IPS-15b (cell line): Measurements from ENCODE around the gene ASAP3.
A peak's percentile ranks its signal among the peaks of the same experiment; 100 is the strongest.

Source experiments
- H3K27me3 ChIP-seq: one replicate; pipeline ENCODE4 v1.6.1; 2013; ENCODE audit warnings: low read length; ENCODE audit not compliant: control insufficient read depth, insufficient read depth
- H3K36me3 ChIP-seq: one replicate; pipeline ENCODE4 v1.6.1; 2013; ENCODE audit warnings: low read length; ENCODE audit not compliant: control insufficient read depth, insufficient read depth
- H3K4me1 ChIP-seq: one replicate; pipeline ENCODE4 v1.6.1; 2013; ENCODE audit warnings: mild to moderate bottlenecking, low read length; ENCODE audit not compliant: control insufficient read depth, insufficient read depth
- H3K4me3 ChIP-seq: one replicate; pipeline ENCODE4 v1.5.1; 2013; ENCODE audit warnings: low read depth, low read length
- H3K9ac ChIP-seq: one replicate; pipeline ENCODE4 v1.6.1; 2013; ENCODE audit warnings: low read depth, mild to moderate bottlenecking, low read length
- H3K9me3 ChIP-seq: one replicate; pipeline ENCODE4 v1.6.1; 2013; ENCODE audit warnings: mild to moderate bottlenecking, low read length; ENCODE audit not compliant: control insufficient read depth, insufficient read depth

The ASAP3 gene

DNA sequence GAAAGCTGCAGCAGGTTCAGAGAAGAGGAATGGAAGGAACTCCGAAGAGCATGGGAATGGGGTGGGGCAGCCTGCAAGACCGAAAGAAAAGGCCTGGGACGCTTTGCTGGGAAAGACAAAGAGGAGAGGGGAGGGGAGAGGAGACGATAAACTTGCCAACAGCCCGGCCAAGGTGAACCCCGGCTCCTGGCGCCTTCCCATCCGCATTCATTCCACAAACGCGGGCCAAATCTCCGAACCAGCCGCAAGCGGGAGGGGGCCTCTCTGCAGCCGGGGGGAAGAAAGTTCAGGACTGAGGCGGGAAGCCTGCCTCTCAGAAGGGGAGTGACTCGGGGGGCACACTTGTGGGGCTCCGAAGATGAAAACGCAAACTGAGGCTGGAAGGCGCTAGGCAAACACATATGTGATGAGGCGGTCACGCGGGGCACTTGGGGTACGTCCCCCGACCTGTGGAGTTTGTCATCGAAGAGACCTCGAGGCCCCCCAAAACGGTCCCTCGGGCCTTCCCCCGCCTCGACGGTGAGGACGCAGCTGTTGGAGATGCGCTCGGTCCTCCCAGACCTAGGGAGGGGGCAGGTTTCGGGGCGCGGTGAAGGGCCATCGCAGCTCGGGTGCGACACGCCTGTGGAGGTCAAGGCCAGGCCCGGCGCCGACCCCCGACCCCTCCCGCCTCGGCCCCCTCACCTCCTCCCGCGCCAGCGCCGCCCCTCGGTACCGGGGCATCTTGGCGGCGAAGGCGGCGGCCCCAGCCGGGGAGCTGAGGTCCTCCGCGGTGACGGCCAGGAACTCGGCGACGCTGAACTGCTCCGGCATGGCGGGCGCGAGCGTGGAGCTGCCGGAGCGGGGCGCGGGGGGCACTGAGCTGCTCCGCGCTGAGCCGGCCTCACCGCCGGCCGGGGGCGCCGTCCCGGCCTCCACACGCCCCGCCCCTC lies at the start of gene ASAP3:
ASAP3 (minus strand) TSS at position 859 of the 932 bp plus-strand sequence; CDS start at position 813, 46 bp downstream.
- Histone ChIP-seq H3K9ac (peak within 1 kb of the TSS; percentile 47), H3K4me3 (peak within 1 kb of the TSS; percentile 82), H3K36me3 (no peaks in the 10 kb centered on the region), H3K27me3 (peaks cover 38% of the 10 kb centered on the region), H3K9me3 (no peaks in the 10 kb centered on the region), H3K4me1 (peaks cover 3% of the 10 kb centered on the region)

DNA sequence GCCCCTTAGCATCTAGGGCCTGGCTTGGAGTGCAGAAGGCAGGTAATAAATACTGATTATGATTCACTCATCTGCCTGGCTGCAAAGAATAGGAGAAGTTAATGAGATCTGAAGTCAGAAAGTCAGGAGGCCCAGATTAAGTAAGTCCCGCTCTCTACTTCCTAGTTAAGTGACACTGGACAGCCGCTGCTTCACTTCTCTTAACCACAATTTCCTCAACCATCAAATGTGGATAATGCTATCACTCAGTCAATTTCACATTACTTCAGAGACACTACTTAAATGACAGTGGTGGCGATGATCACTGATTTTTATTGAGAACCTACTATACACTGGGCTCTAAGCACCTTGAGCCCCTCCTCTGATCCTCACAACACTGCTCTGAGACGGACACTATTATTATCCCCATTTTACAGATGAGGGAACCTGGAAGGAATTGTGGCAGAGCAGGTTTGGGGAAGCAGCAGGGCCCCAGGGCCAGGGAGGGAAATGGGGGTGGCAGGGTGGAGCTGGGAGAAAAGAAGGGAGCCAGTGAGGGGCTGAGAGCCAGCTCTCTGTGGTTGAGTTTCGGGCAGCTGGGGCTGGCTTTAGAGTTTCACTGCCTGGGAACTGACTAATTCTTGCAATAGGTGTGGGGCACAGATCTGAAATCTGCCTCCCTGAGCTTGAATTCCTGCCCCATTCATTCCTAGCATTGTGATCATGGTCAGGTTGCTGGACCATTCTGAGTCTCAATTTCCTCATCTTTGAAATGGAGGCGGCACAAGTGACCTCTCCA lies 49.5 kb upstream of the ASAP3 start:
- Histone ChIP-seq H3K9ac (no peak overlapping the region), H3K4me1 (peaks cover 5% of the 10 kb centered on the region), H3K36me3 (no peaks in the 10 kb centered on the region), H3K9me3 (no peaks in the 10 kb centered on the region), H3K4me3 (no peak overlapping the region), H3K27me3 (peaks cover 57% of the 10 kb centered on the region)

DNA sequence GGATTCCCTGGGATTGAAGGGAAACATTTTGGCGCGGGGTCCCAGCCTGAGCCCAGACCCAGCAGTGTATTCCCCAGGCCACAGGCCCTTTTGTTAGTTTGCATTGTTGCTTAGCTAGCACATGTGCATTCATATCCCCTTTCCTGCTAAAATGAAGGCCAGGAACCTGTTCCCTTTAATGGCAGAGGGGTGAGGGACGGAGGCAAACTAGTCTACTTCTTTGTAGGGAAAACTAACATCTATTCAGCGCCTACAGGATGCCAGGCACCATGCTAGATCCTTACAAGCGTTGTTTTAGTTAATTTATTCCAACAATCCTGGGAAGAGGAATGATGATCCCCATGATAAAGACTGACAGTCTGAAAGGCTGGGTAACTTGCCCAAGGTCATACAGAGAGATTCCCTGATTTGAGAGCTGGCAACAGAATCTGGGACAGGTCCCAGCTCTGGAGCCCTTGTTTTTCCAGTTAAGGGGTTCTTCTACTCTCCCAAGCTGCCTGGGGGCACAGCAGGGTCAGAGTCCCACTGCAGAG lies 47.6 kb upstream of the ASAP3 start:
- peak overlapping the region; percentile 54 for H3K4me3 ChIP-seq
- H3K36me3 ChIP-seq = no peaks in the 10 kb centered on the region
- H3K4me1 ChIP-seq = peaks cover 5% of the 10 kb centered on the region
- H3K9ac ChIP-seq = no peak overlapping the region
- peaks cover 68% of the 10 kb centered on the region for H3K27me3 ChIP-seq
- no peaks in the 10 kb centered on the region for H3K9me3 ChIP-seq

DNA sequence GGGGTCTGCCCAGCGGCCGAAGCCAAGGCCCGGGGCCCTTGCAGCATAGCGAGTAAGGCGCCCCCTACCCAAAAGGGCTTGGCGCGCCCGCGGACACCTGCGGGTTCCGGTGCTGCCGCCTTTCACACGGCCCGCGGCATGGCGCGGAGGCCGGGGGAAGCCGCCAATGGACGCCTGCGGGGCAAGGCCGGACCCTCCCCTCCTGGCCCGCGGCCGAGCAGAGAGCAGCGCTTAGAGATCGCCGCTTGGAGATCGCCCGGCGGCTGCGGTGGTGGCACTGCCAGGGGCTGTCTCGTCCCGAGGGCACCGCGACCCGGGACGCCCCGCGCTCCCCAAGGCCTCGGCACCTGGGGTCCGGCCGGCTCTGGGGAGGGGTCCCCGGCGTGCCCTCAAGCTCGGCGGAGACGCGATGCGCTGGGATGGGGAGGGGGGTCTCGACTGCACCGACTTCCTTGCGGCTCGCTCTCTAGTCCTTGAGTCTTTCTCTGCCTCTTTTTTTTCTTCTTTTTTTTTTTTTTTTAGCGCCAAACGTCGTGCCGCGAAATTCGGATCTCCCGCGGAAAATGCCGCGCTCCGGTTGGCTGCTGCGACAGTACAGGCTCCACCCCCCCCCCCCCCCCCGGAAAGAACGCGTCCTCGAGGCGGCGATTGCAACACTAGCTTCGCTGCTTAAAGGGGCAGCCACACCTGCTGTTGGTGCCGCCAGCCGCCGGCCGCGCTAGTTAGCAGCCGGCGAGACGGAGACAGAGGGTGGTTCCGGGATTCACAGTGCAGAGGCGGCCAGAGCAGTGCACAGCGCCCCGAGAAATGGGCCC lies 47.0 kb upstream of the ASAP3 start, which contains the start of gene E2F2:
E2F2 (minus strand) TSS at position 487 of the 815 bp plus-strand sequence; CDS start at position 47, 440 bp downstream.
- peaks cover 6% of the 10 kb centered on the region for H3K4me1 ChIP-seq
- no peaks in the 10 kb centered on the region for H3K9me3 ChIP-seq
- H3K9ac ChIP-seq = no peak within 1 kb of the TSS
- H3K36me3 ChIP-seq = no peaks in the 10 kb centered on the region
- peak within 1 kb of the TSS; percentile 54 for H3K4me3 ChIP-seq
- peaks cover 68% of the 10 kb centered on the region for H3K27me3 ChIP-seq

DNA sequence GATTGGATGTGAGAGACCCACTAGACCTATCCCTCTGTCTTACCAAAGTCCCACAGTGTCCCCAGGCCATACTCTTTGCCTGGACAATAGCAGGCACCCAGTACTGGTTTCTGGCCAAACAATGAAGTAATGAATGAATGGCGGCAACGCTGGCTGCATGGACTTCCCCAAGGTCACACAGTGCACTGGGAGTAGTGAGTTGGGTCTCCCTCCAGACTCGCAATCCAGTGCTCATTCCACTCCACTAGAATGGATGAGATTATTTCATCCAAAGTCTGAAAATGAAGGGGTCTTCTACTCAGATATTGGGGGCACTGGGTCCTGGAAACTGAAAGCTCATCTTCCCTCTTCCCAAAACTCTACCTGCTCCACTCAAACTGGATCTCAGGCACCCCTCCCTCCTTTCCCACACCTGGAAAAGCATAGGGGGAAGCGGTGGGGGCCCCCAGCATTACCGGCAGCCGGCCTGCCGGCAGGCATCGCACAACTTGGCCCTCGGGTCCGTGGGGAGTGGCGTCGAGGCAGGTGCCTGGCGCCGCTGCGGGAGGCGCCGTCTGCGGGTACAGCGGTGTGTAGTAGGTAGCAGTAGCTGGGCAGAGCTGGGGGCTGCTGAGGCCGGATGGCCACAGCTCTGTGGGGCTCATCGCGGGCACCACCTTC lies 46.2 kb upstream of the ASAP3 start:
- no peak overlapping the region for H3K9ac ChIP-seq
- H3K9me3 ChIP-seq = no peaks in the 10 kb centered on the region
- no peaks in the 10 kb centered on the region for H3K36me3 ChIP-seq
- H3K4me1 ChIP-seq = peaks cover 10% of the 10 kb centered on the region
- H3K27me3 ChIP-seq = peaks cover 60% of the 10 kb centered on the region
- peak overlapping the region; percentile 54 for H3K4me3 ChIP-seq

DNA sequence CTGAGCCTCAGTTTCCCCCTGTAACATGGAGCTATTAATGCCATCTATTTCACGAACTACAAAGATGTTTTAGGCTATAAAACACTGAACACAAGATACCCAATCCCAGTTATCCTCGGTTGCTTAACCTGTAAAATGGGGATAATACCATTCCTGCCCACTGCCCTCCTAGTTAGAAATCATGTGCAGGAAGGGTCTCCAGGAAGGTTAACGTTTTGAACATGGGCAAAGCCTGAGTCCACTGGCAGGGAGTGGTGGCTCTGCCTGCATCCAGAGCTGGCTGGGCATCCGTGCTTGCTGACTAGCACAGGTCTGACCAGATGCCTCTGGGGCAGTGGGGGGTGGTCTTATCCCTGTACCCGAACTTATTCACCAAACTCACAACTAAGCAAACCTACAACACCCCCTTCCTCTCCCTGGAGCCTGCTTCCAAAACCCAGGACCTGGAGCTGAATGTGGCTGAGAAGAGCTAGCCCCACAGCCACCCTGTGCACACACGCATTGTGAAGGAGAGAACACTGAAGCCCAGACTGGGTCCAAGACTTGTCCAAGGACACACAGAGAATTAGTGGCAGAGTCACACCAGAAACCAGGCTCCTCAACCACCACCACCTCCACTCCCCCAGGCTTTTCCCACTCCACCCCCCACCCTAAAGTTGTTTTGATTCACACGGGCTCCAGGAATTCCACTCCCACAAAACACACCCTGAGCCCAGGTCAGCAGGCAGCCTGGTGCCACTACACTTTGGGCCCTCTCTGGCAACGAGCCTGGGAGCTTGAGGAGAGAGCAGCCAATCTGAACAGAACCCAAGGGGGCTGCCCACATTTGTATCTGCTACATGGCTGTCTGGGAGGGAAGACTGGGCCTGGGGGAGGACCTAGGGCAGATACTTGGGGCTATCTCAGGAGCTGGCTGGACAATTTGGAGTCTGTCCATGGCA lies 45.4 kb upstream of the ASAP3 start:
- Histone ChIP-seq H3K9ac (no peak overlapping the region), H3K4me1 (peaks cover 13% of the 10 kb centered on the region), H3K4me3 (no peak overlapping the region), H3K9me3 (no peaks in the 10 kb centered on the region), H3K36me3 (no peaks in the 10 kb centered on the region), H3K27me3 (peaks cover 57% of the 10 kb centered on the region)

DNA sequence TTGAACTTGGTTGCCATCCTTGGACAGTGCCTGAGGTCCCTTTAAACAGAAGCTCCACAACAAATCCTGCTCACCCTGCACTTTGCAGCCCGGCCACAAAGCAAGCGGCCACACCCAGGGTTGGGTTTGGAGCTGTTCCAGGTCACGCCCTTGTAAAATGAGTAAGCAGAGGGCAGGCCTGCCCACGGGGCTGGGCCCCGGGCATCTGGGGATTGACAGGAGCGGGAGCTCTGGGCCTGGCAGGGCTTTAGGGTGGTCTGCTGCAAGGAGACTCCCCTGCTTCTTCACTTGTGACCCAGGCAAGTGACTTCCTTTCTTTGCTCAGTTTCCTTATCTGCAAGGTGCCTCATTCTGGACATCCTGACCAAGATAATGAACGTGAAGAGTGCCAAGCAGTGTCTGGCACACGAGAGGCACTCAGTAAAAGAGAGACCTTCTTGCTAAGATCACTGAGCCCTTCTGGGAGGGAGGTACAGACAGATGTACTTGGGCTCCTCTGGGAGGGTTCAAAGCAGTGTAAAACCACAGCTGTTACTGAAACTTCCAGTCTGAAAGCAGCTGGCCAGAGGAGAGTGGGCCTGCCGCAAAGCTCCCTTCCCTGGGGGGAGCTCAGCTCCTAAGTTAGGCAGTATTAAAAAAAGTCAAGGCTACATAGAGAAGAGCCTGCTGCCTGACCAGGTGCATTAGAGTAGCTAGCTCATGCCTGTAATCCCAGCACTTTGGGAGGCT lies 44.4 kb upstream of the ASAP3 start:
- peaks cover 13% of the 10 kb centered on the region for H3K4me1 ChIP-seq
- no peaks in the 10 kb centered on the region for H3K36me3 ChIP-seq
- peaks cover 52% of the 10 kb centered on the region for H3K27me3 ChIP-seq
- H3K9ac ChIP-seq = no peak overlapping the region
- H3K4me3 ChIP-seq = no peak overlapping the region
- no peaks in the 10 kb centered on the region for H3K9me3 ChIP-seq

DNA sequence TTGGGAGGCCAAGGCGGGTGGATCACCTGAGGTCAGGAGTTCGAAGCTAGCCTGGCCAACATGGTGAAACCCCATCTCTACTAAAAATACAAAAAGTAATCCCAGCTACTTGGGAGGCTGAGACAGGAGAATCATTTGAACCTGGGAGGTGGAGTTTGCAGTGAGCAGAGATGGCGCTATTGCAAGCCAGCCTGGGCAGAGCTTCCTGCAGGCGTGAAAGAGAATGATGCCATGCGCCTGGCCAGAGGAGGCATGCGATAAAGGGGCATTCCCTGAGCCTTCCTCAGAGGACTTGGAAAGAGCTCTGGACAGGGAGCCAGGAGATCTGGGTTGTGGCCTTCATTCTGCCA lies 43.9 kb upstream of the ASAP3 start:
- peaks cover 46% of the 10 kb centered on the region for H3K27me3 ChIP-seq
- H3K4me3 ChIP-seq = no peak overlapping the region
- no peaks in the 10 kb centered on the region for H3K36me3 ChIP-seq
- H3K4me1 ChIP-seq = peaks cover 13% of the 10 kb centered on the region
- no peak overlapping the region for H3K9ac ChIP-seq
- H3K9me3 ChIP-seq = no peaks in the 10 kb centered on the region

DNA sequence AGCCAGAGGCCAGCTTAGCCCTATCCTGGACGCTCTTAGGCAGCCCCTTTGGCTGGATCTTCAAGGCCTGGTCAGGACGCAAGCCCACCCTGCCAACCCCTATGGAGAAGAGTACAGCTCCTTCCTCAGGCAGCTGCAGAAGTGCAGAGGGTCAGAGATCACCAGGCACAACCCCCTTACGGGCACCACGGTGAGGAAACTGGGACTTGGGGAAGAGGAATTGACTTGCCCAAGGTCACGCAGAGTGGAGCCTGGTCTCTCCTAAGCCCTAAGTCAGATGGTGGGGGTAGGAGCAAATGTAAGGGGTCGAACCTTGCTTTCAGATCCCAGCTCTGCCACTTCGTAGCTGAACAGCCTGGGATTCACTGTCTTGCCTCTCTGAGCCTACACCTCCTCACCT lies 43.4 kb upstream of the ASAP3 start:
- Histone ChIP-seq H3K4me3 (no peak overlapping the region), H3K36me3 (no peaks in the 10 kb centered on the region), H3K27me3 (peaks cover 41% of the 10 kb centered on the region), H3K9ac (no peak overlapping the region), H3K9me3 (no peaks in the 10 kb centered on the region), H3K4me1 (peaks cover 13% of the 10 kb centered on the region)
